IPS-NIHi7 (cell line): ENCODE measurements around the gene ACOT7.
"Not testable (repeated sequence)": the region's sequence is repeated elsewhere in the genome, so short reads cannot be mapped to it uniquely, and the experiment has no call there.

Source experiments
- DNase-seq: peaks from one replicate; pipeline ENCODE4 v3.0.0; 2012; ENCODE audit warnings: mixed read lengths; ENCODE audit errors: extremely low spot score

Gene ACOT7

GRCh38 chr1:6399294-6399693 is 5.7 kb upstream of the ACOT7 start:
- DNase-seq, result no peak

DNA sequence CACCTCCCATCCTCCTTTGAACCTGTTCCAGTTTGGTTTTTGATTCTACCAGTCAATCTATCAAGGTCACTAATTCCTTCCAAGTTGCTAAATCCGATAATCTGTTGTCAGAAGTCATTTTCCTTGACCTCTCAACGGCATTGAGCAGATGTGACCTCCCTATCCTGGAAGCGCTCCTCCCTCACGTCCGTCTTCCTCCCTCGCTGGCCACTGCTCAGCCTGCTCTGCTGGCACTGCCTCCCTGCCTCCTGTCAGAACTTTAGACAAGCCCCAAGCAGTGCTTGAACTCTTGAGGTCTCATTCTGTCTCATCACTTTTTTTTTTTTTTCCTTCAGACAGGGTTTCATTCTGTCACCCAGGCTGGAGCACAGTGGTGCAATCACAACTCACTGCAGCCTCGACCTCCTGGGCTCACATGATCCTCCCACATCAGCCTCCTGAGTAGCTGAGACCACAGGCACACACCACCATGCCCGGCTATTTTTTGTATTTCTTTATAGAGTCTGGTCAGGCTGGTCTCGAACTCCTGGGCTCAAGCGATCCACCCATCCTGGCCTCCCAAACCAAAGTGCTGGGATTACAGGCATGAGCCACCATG is 4.4 kb upstream of the ACOT7 start:
- no peak for DNase-seq

GRCh38 chr1:6396998-6397397 is 3.4 kb upstream of the ACOT7 start:
- DNase-seq, result no peak

DNA sequence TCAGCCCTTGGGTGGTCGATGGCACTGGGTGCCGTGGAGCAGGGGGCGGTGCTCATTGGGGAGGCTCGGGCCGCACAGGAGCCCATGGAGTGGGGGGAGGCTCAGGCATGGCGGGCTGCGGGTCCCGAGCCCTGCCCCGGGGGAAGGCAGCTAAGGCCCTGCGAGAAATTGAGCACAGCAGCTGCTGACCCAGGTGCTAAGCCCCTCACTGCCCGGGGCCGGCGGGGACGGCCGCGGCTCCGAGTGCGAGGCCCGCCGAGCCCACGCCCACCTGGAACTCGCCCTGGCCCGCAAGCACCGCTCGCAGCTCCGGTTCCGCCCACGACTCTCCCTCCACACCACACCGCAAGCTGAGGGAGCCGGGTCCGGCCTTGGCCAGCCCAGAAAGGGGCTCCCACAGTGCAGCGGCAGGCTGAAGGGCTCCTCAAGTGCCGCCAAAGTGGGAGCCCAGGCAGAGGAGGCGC is 2.2 kb upstream of the ACOT7 start:
- DNase-seq, result not testable (repeated sequence)

GRCh38 chr1:6395130-6395529 is 1.6 kb upstream of the ACOT7 start:
- DNase-seq, result not testable (repeated sequence)

GRCh38 chr1:6392809-6393399 is 663 bp downstream of the ACOT7 start:
- no peak for DNase-seq

DNA sequence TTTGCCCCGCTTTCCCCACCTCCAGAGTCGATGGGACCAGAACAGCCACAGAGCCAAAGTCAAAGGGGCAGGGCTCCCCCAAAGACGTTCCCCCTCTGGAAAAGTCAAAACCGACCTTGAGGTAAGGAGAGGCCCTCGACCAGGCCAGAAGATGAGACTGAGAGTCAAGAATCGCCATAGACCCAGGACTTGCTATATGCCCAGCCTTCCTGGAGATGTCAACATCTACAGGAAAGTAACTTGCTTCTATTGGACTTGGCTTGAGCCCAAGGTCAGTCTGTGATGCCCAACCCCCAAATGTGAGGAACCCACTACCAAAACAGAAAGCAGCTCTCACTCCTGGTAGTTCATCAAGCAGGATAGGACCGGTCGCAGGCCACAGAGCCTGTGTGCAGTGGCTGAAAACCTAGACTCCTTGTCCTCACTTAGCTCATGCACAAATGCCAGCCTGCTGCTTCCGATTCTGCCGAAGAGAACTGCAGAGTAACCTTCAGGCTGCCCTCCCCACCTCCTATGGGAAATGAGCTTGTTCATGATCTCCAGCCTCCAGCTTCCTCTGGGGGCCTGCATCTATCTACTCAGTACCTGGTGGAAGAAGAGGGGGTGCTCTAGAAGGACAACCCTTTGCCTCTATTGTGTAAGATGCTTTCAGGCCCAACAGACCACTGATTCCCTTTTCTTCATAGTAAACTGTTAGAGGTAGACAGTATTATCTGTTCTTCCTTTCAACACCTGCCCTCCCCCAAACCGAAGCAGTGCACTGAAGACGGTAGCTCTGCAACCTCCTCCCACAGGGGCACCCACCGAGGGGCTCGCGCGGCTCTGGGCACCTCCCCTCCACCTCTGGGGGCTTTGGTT is 1.4 kb downstream of the ACOT7 start:
- DNase-seq, result no peak

GRCh38 chr1:6389971-6390370 is 3.6 kb downstream of the ACOT7 start:
- no peak for DNase-seq

DNA sequence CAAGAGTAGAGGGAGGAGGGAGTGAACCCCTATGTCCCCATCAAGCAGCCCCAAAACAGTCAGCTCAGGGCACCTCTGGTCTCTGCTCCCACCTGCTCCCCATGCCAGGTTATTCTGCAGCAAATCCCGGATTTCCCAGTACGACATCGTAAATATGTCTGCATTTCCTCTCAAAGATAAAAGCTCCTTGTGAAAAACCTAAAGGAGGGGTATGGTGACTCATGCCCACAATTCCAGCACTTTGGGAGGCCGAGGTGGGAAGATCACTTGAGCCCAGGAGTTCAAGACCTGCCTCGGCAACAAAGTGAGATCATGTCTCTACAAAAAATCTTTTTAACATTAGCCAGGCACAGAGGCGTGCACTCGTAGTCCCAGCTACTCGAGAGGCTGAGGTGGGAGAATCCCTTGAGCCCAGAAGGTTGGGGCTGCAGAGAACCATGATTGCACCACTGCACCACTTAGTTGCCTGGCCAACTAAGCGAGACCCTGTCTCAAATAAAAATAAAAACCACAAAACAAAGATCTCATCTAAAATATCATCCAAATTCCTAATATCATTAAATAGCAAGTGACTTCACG is 7.1 kb downstream of the ACOT7 start:
- no peak for DNase-seq

DNA sequence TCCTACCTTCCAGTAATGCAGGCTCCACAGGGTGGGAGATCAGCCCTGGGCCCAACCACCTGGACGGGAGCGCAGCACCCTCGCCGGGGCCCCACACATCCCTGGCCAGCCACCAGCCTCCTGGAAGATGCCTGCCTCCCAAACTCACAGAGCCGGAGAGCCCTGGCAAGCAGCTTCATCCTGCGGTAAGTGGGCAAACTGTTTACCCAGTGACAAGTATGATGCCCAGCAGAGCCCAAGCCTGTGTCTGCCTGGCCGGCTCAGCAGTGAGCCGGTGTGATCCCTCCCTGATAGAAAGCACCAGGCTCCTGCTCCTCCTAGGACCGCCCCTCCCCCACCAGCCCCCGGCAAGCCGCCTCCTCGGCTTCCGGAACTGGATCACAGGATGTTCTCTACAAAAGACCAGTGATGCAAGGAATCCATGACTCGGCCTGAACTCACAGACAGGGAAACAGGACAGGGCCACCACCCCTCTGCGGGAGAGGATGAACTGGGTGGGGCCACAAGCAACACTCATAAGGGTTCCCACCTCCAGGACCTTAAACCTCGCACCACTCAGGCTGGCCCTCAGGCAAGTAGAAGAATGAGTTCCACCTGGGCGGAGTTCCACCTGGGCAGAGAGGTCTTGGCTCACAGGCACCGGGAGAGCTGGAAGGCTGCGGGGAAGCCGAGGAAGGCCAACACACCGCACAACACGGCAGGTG is 7.9 kb downstream of the ACOT7 start:
- DNase-seq, result peak; percentile 91

DNA sequence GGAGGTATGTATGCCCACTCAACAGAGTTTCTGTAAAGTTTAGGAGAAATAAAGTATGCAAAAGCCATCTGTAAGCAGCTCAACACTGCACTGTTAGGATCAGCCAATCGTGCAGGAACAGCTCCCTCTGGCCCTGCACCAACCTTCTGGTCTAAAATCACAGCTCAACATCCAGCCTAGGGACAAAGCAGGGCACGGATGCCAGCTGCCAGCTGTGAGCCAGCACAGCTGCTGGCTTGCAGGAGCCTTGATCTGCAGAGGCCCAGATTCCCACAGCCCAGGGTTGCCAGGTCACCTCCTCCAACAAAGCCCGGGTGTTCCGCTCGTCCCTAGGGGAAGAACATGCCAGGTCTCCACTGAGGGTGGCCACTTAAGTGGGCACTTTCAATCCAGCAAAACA is 8.6 kb downstream of the ACOT7 start:
- DNase-seq, result no peak

DNA sequence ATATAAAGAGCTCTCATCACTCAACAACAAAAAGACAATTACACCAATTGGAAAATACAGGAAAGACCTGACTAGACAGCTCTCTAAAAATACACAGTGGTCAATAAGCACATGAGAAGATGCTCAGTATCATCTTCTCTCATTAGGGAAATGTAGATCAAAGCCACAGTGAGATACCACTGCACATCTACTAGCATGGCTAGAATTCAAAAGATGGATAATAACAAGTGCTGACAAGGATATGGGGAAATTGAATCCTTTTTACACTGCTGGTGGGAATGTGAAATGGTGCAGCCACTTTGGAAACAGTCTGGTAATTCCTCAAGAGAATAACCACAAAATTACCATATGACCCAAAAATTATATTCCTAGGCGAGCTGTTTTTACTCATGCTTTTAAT is 9.4 kb downstream of the ACOT7 start:
- DNase-seq, result no peak

DNA sequence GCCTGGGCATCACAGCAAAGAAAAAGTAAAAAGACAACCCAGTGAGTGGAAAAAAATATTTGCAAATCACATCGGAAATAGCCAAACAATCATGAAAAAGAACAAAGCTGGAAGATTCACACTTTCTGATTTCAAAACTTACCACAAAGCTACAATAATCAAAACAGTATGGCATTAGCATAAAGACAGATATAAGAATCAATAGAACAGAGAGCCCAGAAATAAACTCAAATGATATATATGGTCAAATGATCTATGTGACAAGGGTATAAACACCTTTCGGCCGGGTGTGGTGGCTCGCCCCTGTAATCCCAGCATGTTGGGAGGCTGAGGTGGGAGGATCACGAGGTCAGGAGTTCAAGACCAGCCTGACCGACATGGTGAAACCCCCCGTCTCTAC is 13.5 kb downstream of the ACOT7 start:
- no peak for DNase-seq

DNA sequence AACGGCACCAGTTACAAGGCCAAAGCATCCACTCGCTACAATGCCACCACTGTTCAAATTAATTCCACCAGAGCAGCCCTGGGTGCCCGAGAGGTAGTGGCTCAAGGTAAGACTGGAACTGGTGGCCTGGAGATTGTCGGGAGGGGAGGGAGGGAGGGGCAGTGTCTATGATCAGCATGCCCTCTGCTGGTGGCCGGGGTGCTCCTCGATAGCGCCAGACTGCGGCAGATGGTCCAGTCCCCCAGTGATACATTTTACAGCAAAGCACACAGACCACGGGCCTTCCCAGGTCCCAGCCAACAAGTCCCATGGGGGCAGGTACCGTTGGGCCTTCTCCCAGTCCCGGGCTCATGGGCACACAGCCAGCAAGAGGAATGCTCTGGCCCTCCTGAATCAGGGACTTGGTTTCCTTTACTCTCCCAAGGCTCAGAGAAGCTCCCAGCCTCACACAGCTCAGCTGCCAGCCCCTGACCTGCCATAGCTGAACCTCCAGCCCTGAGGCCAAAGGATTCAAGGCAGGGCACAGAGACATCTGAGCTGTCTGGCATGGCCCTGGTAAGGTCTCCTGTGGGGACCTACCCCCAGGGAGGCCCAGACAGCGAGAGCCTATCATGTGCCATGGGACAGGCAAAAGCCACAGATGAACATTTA is 15.3 kb downstream of the ACOT7 start:
- peak; percentile 59 for DNase-seq

GRCh38 chr1:6373961-6374720 is 19.4 kb downstream of the ACOT7 start:
- no peak for DNase-seq

GRCh38 chr1:6372236-6372635 is 21.3 kb downstream of the ACOT7 start:
- not testable (repeated sequence) for DNase-seq

DNA sequence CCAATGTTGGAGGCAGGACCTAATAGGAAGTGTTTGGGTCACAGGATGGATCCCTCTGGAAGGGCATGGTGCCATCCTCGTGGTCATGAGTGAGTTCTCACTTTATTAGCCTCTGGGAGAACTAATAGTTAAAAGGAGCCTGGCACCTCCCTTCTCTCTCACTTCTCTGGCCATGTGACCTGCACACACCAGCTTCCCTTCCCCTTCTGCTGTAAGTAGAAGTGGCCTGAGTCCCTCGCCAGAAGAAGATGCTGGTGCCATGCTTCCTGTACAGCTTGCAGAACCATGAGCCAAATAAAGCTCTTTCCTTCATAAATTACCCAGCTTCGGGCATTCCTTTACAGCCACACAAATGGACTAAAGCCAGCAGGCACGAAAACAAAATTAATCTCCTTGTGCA is 23.6 kb downstream of the ACOT7 start:
- no peak for DNase-seq

- no peak for DNase-seq
These were observed 26.1 kb downstream of the ACOT7 start for GRCh38 chr1:6367381-6368012.

GRCh38 chr1:6365047-6365446 is 28.5 kb downstream of the ACOT7 start:
- no peak for DNase-seq
